Cardiac fibroblast (primary cell): ENCODE measurements around the gene ITGAE.

ENCODE experiments used
- DNase-seq, 2 donors: peaks; one replicate each; pipeline versions ENCODE4 v3.0.0 to v3.0.0-alpha.2; 2010; ENCODE audit warnings: low read depth in 2 of 2
- H3K4me3 ChIP-seq, 2 donors: replicated peaks in 1 of 2; 1 replicate in 1 of 2; 2 replicates in 1 of 2; pipeline ENCODE4 v1.5.1; 2011; ENCODE audit warnings: low read depth in 2 of 2, low read length in 2 of 2, mild to moderate bottlenecking in 2 of 2, moderate library complexity in 1 of 2
- CTCF ChIP-seq: IDR thresholded peaks from one replicate; pipeline ENCODE4 v1.5.1; 2011; ENCODE audit warnings: low read depth, mild to moderate bottlenecking, low read length, inconsistent platforms

The ITGAE gene

GRCh38 chr17:3810019-3810418 is 9.0 kb upstream of the ITGAE start:
- DNase-seq: no peak
- H3K4me3 ChIP-seq: no peak overlapping the region
- no peak for TF ChIP-seq CTCF

- TF ChIP-seq CTCF: no peak
- H3K4me3 ChIP-seq: no peak overlapping the region
- no peak for DNase-seq
Observed at GRCh38 chr17:3809135-3809534, 8.1 kb upstream of the ITGAE start.

GRCh38 chr17:3808701-3809100 is 7.7 kb upstream of the ITGAE start:
- no peak for DNase-seq
- no peak for TF ChIP-seq CTCF

GRCh38 chr17:3805581-3805980 is 4.6 kb upstream of the ITGAE start:
- TF ChIP-seq CTCF: no peak
- H3K4me3 ChIP-seq: no peak overlapping the region
- no peak for DNase-seq

More at GRCh38 chr17:3808701-3809100, 7.7 kb upstream of the ITGAE start:
- H3K4me3 ChIP-seq: no peak overlapping the region

GRCh38 chr17:3804503-3804931 is 3.5 kb upstream of the ITGAE start:
- peak; percentile 44 to 77 for DNase-seq
- no peak for TF ChIP-seq CTCF
- no peak overlapping the region for H3K4me3 ChIP-seq

- DNase-seq: no peak
- H3K4me3 ChIP-seq: no peak overlapping the region
- TF ChIP-seq CTCF: no peak
Observed at GRCh38 chr17:3803308-3803640, 2.3 kb upstream of the ITGAE start.
